GDM1 (cell line): ENCODE measurements around the gene DNASE1.

Experiments
- DNase-seq: peaks from one replicate; lab custom pipeline; 2025; lab: John Stamatoyannopoulos, UW

Gene DNASE1

DNA sequence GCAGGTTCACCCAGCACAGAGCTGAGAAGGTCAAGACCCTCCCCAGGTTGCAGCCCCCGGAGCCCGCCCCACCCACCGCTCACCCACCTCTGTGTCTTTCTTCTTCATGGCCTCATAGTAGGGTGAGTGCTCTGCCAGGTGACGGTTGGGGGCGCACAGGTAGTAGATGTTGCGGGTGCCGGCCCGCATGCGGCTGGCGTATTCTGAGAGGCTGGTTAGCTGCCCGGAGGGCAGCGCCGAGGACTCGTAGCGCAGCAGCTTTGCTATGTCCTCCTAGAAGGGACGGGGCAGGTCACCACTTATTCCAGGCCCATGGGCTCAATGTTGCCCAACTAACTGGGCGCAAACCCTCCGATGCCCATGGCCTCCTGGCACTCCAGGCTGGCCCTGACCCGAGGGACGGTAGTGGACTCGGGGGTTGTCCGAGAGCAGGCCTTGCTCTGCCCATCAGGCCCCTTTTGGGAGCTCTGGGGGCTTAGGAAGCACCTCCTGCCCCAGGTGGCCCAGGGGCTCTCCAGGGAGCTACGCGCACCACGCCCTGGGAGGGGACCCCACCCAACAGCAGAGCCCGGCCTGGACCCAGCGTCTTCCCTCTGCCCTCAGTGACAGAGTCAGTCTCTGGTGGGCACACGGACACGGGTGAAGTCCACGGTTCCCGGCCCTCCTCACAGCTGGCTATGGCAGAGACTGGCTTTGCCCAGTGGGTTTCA lies 9.9 kb downstream of the DNASE1 start:
- no peak for DNase-seq

DNA sequence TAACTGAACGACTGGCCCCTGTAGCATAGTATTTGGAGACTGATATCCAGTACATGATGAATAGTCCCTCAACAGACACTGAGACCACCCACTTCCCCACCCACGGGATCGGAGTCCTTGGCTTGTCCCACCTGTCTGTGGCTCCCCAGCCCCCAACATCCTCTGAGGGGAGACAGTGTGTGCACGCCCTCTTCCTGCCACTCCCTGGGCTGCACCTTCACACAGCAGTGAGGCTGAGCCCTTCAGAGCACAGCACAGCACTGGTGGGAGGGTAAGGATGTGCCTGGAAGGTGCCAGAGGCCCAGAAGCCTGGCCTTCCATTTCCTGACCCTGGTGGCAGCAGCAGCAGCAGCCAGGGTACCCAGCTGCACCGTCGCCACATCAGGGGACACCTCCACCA lies 11.0 kb downstream of the DNASE1 start:
- DNase-seq, result no peak

DNA sequence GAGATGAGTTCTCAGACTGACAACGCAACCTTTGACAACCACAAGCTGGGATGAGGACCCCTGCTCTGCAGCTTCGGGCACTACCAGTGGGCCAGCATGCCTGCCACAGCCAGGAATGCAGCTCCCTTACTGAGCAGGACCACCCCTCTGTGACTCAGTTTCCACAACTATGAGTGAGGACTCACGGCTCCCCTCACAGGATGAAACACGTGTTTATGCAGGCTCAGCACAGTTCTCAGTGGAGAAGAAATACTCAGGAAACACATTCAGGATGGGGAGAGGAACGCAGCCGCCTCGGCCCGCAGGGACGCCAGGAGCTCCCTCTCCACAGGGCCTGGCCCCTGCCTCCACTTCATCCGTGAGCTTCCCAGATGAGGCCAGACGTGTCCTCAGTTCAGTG lies 14.1 kb downstream of the DNASE1 start:
- DNase-seq, result no peak

DNA sequence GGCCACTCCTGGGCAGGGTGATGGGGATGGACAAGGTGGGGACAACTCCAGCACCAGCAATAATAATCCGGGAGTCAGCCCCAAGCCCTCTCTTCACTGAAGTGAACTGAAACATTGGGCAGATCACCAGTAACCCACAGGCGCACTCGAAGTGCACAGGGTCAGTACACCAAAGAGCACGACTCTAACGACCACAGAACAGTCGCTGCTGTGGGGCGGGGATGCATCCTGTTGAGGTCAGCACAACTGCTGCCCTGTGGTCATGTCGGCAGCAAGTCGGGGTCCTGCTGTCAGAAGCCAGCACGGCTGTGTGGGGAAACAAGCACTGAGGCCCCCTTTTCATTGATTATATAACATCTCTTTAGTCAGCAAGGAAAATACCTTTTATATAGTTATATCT lies 14.6 kb downstream of the DNASE1 start:
- DNase-seq, result no peak

DNA sequence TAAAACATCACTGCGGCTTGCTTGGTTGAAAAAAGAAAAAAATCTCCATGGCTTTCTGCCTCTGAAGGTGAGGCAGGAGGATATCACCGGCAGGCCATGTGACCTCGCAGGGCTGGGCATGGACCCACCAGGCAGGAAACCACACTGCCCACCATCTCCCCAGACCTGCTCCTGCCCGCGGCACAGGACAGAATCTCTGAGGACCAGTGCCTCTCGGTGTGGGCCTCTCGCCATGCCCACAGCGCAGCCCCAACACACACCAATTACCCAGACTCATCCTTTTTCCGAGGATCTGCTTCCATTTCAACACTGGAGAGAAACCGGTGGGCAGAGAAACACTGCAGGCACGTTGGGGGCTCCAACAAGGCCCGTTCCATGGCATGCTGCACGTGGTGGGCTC lies 16.2 kb downstream of the DNASE1 start:
- DNase-seq, result no peak

DNA sequence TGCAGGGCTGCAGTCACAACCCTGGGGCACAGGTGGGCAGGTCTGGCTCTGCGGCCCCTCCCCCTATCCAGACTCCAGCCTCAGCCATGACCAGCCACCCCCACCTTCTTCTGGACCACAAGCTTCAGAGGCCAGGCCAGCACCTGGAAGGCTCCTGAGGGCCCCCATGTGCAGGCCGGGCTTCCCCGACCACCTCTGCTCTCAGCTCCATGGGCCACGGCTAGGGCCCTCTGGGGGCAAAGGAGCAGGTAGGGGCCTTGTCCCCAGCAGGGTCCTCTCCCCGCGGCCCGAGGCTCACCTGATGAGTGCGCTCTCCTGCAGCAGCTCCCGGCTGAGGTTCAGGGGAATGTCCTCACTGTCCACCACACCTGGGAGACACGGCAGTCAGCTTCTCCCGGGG lies 16.9 kb downstream of the DNASE1 start:
- DNase-seq, result no peak

DNA sequence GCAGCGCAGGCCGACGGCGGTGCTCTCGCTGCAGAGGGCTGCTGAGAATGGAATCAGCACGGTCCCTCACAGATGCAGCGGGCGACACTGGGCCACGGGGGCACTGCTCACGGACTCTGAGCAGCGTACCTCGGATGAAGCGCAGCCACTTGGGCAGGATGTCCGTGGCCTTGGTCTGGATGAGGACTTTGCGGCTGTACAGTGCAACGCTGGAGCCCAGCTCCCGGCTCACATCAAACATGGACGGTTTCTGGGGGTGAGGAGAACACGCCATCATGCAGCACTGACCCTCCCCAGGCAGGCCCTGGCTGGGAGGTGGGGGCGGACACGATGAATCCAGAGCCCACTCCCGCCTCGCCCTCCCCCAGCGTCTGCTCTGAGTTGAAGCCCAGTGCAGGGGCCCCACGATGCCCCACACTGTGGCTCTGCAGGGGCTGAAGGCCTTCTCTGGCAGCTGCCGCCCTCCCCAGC lies 18.1 kb downstream of the DNASE1 start:
- DNase-seq, result no peak

DNA sequence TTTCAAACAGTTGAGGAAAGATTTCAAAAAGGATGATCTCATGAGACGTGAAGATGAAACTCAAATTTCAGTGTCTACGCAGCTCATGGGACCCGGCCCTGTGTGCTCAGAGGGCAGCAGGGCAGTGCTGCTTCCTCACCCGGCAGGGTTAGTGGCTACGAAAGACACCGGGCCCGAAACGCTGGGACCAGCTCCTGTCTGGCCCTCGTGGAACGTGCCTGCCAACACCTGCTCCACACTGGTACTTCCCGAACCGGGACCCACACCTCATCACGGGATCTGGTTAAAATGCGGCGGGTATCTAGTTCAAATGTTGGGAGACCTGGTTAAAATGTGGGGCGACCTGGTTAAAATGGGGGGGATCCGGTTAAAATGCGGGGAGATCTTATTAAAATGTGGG lies 18.7 kb downstream of the DNASE1 start:
- DNase-seq, result no peak

DNA sequence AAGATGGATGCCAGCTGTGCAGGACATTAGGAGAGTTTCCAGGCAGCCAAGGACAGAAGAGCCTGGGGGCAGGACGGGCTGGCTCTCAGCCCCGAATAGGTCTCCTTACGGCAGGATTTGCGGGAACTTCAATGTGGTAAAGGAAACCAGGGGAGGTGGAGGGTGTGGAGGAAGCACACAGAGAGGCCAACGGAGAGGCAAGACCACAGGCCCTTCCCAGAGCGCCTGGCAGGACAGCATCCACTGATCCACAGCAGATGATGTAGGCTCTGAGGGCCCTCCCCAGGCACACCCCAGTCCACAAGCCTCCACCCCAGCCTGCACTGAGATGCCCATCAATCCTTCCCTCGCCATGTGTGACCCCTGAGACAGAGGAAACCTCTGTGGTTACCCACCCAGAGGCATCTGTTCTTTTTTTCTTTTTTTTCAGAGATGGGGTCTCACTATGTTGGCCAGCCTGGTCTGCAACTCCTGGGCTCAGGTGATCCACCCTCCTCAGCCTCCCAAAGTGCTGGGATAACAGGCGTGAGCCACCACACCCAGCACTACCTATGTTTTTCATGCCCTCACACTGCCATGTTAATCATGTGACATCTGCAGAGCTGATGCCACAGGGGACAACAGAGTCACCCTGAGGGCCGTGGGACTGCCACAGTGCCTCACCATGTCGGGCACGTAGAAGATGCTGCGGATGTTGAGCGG lies 19.3 kb downstream of the DNASE1 start:
- DNase-seq, result no peak

DNA sequence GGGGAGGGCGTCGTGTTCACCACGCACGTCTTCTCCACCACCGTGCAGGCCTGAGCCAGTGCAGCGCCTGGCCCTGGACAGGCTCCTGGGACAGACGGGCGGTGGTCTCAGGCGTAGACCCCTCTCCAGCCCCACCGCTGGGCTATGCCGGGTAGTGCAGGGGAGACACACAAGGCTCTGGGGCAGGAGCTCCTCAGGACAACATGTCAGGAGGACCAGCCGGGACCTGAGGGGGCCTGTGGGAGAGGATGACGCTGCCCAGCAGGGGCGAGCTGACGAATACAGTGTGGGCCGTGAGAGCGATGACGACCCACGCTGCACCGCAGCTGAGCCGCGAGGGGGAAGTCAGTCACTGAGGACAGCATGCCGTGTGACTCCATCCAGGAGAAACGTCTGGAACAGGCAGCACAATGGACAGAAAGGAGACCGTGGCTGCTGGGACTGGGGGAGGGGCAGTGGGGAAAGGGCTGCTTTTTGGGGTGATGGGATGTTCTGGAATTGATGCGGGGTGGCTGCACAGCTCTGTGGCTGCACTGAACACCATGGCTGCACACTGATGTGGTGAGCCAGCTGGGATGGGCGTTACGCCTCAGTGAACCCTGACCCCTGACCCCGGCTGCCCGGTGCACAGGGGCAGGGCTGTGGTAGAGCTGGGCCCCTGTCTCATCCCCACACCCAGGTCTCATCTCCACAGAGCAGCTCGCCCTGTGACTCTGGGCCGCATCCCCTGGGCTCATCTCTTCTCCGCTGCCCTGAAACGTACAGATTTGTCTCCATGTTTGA lies 20.2 kb downstream of the DNASE1 start:
- DNase-seq, result no peak

DNA sequence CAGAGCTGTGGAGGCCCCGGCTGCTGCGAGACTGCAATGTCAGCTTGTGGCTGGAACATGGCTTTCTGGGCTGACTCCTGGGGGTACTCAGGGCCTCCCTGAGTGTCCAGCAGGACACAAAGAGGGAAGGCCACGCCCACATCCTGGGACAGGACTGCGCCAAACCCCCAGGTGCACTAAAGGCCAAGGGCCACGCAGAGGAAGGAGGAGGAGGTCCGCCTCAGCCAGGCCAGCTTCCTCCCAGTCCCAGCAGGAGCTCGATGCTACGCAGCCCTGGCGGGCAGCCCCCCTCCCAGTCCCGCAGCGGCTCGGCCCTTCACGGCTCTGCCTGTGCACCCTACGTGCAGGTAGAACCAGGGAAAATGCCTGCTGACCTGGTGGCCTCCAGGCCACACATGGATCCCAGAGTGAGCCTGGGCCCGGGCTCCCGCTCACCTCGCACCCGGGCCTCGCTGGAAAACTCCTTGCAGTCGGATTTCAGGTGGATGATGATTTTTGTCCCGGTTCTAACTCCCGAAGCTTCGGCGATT lies 21.2 kb downstream of the DNASE1 start:
- no peak for DNase-seq

DNA sequence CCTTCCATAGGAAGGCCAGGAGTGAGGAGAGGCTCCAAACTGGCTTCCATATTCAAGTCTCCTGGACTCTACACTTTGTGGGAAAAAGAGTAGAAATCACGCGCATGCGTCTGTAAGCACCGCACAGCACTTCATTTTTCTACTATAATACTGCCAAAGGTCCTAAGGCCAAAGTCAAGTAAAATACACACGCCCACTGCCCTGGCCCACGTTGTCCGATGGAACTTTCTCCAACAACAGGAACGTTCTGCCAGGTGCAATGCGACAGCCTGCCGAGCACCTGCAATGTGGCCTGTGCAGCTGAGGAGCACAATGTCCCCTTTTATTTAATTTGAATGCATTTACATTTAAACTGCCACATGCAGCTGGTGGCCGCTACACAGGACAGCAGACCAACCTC lies 23.5 kb downstream of the DNASE1 start:
- no peak for DNase-seq

DNA sequence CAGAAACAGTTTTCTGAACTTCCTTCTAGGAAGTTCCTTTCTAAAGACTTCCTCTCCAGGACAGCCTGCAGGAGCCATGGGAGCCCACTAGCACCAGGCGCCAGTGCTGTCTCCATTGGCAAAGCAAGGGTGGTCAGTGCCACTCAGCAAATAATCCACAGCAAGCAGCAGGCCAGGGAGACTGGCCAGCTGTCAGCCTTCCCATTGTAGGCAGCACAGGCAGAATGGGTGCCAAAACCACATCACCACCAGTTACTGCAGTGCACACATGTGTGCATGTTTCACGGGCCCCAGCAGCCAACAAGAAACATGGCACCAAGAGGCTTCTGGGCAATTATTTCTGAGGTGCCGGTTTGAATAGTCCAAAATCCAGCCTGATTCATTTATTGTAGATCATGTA lies 26.7 kb downstream of the DNASE1 start:
- DNase-seq, result no peak

DNA sequence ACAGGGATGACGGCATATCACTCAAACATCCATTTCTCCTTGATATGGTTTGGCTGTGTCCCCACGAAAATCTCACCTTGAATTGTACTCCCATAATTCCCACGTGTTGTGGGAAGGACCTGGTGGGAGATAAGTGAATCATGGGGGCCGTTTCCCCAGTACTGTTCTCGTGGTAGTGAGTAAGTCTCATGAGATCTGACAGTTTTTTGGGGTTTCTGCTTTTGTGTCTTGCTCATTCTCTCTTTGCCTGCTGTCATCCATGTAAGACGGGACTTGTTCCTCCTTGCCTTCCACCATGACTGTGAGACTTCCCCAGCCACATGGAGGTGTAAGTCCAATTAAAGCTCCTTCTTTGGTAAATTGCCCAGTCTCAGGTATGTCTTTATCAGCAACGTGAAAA lies 32.5 kb downstream of the DNASE1 start:
- DNase-seq, result no peak

DNA sequence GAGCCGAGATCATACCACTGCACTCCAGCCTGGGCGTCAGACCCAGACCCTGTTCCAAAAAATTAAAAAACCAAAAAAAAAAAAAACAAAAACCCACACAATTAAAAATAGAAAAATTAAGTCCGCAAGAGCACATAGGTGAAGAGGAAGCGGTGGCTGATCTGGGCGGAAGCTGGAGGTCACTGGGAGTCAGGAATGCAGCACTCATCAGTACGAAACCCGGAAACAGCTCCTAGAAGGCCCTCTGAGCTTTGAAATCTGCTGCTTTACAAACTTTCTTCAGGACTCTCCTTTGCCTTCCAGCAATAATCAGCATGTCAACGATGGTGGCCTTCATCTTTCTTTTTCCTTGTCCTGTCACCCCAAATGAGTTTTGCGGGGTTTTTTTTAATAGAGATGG lies 33.3 kb downstream of the DNASE1 start:
- no peak for DNase-seq

DNA sequence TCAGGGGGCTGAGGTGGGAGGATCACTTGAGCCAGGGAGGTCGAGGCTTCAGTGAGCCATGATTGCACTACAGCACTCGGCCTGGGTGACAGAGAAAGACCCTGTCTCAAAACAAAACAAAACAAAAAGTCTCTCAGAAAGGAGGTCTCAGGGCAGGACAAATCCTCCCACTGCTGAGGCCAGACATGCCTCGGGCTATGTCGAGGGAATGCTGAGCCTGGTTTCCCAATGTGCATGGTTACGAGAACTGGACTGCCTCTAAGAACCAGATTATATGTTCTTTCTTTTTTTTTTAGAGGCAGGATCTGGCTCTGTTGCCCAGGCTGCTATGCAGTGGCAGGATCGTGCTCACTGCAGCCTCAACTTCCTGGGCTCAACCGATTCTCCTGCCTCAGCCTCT lies 35.2 kb downstream of the DNASE1 start:
- no peak for DNase-seq

DNA sequence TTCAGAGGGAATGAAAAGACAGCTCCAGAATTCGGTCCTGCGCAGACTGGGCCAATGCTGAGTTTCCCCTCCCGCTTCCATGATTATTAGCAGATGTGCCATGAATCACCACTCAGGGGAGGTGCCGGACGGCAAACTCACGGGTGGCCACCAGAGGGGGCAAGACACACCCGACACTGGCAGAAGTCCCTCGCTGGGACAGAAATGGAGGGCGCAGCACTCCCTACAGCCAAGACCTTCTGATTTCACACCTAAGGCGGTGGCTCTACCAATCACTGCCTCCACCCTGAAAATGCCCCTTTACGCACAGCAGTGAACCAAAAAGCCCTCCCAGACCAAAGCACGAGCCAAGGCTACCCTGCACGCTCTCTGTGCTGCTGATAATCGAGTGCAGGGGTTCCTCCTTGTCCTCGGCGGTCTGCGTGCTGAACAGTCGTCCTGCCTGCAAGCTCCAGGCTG lies 36.0 kb downstream of the DNASE1 start:
- DNase-seq, result peak; percentile 57

DNA sequence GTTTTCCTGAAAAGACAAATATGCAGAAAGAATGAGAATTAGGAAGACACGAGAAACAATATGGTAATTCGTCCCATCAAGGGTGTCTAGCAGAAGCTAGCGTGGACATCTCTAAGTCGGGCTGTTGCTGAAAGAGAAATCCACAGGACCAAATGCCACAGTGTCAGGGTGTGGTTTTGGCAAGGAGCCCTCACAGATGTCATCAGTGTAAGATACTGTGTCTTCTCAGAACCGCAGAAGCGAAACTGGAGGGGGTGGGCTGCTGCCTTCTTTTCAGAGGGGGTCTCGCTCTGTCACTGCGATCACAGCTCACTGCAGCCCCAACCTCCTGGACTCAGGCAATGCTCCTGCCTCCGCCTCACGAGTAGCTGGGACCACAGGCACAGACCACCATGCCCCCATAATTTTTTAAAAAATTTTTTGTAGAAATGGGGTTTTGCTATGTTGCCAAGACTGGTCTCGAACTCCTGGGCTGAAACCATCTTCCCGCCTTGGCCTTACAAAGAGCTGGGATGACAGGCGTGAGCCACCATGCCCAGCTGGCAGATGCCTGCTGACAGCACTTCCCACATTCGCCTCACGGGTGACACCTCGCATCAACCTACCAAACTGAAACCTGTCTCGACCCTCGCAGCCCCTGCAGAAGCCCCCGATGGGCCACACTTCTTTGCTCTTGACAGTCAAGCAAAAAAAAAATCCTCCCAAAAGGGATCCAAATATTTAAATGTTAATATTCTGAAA lies 36.7 kb downstream of the DNASE1 start:
- DNase-seq, result no peak

DNA sequence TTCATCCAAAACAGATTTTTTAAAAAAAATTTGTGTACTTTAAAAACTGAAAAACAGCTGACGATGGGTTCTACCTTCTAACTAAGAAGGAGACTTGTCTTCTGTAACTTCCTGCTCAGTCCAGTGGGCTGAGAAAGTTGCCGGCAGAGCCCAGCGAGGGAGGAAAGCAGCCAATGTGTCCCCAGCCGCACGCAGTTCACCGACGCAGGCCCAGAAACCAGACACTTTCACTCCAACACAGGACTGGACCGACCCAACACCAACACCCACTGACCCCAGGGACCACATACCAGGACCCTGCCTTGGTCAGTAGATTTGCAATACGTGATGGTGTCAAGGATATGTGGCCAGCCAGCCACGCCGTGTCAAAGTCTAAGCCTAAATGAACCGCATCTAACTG lies 37.3 kb downstream of the DNASE1 start:
- no peak for DNase-seq

DNA sequence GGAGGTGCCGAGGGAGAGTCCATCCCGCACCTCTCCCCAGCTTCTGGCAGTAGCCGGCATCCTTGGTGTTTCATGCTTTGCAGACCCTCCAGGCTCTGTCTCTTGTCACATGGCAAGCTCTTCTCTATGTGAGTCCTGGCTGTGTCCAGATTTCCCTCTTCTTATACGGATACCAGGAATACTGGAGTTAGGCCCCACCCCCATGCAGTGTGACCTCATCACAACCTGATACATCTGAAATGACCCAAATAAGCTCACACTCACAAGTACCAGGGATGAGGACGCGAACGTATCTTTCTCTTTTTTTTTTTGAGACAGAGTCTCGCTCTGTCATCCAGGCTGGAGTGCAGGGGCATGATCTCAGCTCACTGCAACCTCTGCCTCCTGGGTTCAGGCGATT lies 39.6 kb downstream of the DNASE1 start:
- DNase-seq, result no peak

DNA sequence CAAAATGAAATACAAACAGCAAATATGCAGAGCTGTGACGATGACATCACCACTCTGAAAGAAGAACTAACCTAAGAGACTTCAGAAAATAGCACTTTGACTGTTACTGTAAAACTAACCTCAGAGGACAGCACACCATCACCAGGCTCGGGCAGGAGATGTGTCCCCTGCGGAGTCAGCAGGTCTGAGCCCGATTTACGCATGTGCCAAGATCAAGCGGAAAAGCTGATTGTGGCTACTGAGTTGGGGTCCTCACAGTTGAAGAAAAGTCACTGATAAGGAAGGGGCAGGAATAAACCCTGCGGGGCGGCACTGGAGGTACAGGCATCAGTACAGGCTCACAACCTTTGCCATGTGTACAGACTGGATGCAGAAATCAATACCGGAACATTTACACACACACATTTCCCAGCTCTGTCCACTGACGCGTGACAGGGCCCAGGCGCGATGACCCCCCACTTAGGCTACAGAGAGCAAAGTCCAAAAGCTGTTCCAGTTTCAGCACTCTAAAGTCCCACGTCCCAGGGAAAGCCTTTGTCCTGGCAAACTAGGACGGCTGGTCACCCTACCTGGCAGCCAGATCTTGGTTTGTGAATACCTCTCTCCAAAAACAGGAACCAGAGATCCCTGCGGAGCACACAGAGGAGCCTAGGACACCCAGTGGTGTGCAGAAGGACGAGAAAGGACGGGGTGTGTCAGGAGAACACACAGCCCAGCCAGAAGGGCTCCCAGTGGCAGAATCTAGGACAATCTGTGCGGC lies 41.3 kb downstream of the DNASE1 start:
- no peak for DNase-seq
